Endothelial cell of umbilical vein (primary cell): Measurements from ENCODE around the gene TAS2R39. TPM values are rescaled to one million over a fixed set of nuclear protein-coding genes. Genes with fewer than 3 reads are reported as not detected.

ENCODE experiments used
- BruUV-seq: library from RNA; stranded (reverse); fragments of 400-500 nt; replicated peaks from 2 replicates; lab custom pipeline; 2021; lab: Mats Ljungman, UMichigan
- CTCF ChIA-PET: fragments of 300-600, 350-600 bp; sonication (Branson Sonifier 250); formaldehyde crosslinking; loops from one replicate; lab custom pipeline; 2021; ENCODE audit warnings: antibody characterized with exemption, inconsistent platforms; lab: Charles Lee
- POLR2A ChIA-PET: fragments of 300-600, 350-600 bp; sonication (Branson Sonifier 250); formaldehyde crosslinking; loops from one replicate; lab custom pipeline; 2021; ENCODE audit warnings: antibody characterized with exemption, inconsistent platforms; lab: Charles Lee
- DNase-seq: peaks from one replicate; pipeline ENCODE4 v3.0.0-alpha.2; 2011; ENCODE audit warnings: low read depth, low spot score
- FAIRE-seq: peaks from 2 replicates; lab custom pipeline; 2011; peaks lifted over from hg19 to GRCh38; lab: Jason Lieb, UNC
- H2AFZ ChIP-seq: 2 replicates; pipeline ENCODE4 v1.6.0; 2012; ENCODE audit warnings: low read depth, low read length, control low read depth, inconsistent platforms
- H3K27ac ChIP-seq: 2 replicates; pipeline ENCODE4 v1.5.1; 2011; ENCODE audit warnings: low read depth, mild to moderate bottlenecking, control low read depth, low read length, moderate library complexity; ENCODE audit not compliant: insufficient read depth
- H3K27me3 ChIP-seq, 2 experiments: 2 replicates each; pipeline versions ENCODE4 v1.6.0 to v1.6.1; 2011; ENCODE audit warnings: low read length in 2 of 2, mixed read lengths in 1 of 2; ENCODE audit not compliant: control insufficient read depth in 2 of 2, insufficient read depth in 2 of 2
- H3K36me3 ChIP-seq, 2 experiments: 2 replicates in 1 of 2; 3 replicates in 1 of 2; pipeline ENCODE4 v1.5.1; 2011; ENCODE audit warnings: low read length in 2 of 2, mild to moderate bottlenecking in 1 of 2, moderate library complexity in 1 of 2; ENCODE audit not compliant: control insufficient read depth in 2 of 2, insufficient read depth in 2 of 2; ENCODE audit errors: extremely low read depth in 1 of 2
- H3K4me1 ChIP-seq: 3 replicates; pipeline ENCODE4 v1.5.1; 2011; ENCODE audit warnings: mild to moderate bottlenecking, low read length; ENCODE audit not compliant: control insufficient read depth, insufficient read depth; ENCODE audit errors: extremely low read depth
- H3K4me2 ChIP-seq: 2 replicates; pipeline ENCODE4 v1.6.1; 2011; ENCODE audit warnings: low read length, control low read depth, mixed read lengths; ENCODE audit not compliant: insufficient read depth
- H3K4me3 ChIP-seq, 3 experiments: fragments of 200-600 bp in 1 of 3; sonication (generic), shearing (Covaris generic) in 1 of 3; replicated peaks in 1 of 3; 2 replicates each; pipeline ENCODE4 v1.5.1; 2011 to 2016; ENCODE audit warnings: control low read depth in 3 of 3, low read length in 3 of 3, mild to moderate bottlenecking in 2 of 3, inconsistent platforms in 1 of 3, low read depth in 1 of 3, moderate library complexity in 1 of 3; ENCODE audit not compliant: insufficient read depth in 1 of 3
- H3K79me2 ChIP-seq: 2 replicates; pipeline ENCODE4 v1.6.0; 2012; ENCODE audit warnings: low read length, inconsistent platforms; ENCODE audit not compliant: control insufficient read depth, insufficient read depth
- H3K9ac ChIP-seq: replicated peaks from 2 replicates; pipeline ENCODE3; 2011; ENCODE audit warnings: low read length, control low read depth; ENCODE audit not compliant: insufficient read depth; ENCODE audit errors: extremely low read depth
- H3K9me1 ChIP-seq: replicated peaks from 3 replicates; pipeline ENCODE4 v1.6.0; 2011; ENCODE audit warnings: mild to moderate bottlenecking, low read length; ENCODE audit not compliant: control insufficient read depth, insufficient read depth; ENCODE audit errors: extremely low read depth
- H3K9me3 ChIP-seq: replicated peaks from 2 replicates; pipeline ENCODE4 v1.5.1; 2012; ENCODE audit warnings: low read length, inconsistent platforms; ENCODE audit not compliant: control insufficient read depth, insufficient read depth
- H4K20me1 ChIP-seq: replicated peaks from 2 replicates; pipeline ENCODE3; 2011; ENCODE audit warnings: mild to moderate bottlenecking, low read length; ENCODE audit not compliant: control insufficient read depth, insufficient read depth; ENCODE audit errors: extremely low read depth
- EZH2 ChIP-seq: IDR thresholded peaks from 2 replicates; pipeline ENCODE4 v1.6.1; 2012; ENCODE audit warnings: borderline replicate concordance, low read depth, mild to moderate bottlenecking, moderate library complexity, low read length, inconsistent platforms; ENCODE audit not compliant: severe bottlenecking
- FOS ChIP-seq: IDR thresholded peaks from 2 replicates; pipeline ENCODE4 v1.6.1; 2011; ENCODE audit warnings: mild to moderate bottlenecking, low read length, moderate library complexity, borderline replicate concordance; ENCODE audit not compliant: insufficient read depth
- GATA2 ChIP-seq: IDR thresholded peaks from 2 replicates; pipeline ENCODE4 v1.7.0; 2011; ENCODE audit warnings: low read depth, mild to moderate bottlenecking, moderate library complexity, mixed read lengths, low read length; ENCODE audit not compliant: insufficient read length, insufficient read depth
- JUN ChIP-seq: IDR thresholded peaks from 2 replicates; pipeline ENCODE4 v1.6.1; 2011; ENCODE audit warnings: borderline replicate concordance, low read depth; ENCODE audit not compliant: insufficient read length, insufficient read depth
- MYC ChIP-seq: IDR thresholded peaks from one replicate; pipeline ENCODE4 v1.6.1; 2011; ENCODE audit warnings: mild to moderate bottlenecking, low read depth, low read length
- POLR2A ChIP-seq: IDR thresholded peaks from 2 replicates; pipeline ENCODE4 v1.6.1; 2012; ENCODE audit warnings: low read depth, mild to moderate bottlenecking, control low read depth, low read length
- POLR2AphosphoS5 ChIP-seq: IDR thresholded peaks from 2 replicates; pipeline ENCODE4 v1.6.1; 2012; ENCODE audit warnings: low read depth, mild to moderate bottlenecking, control low read depth, low read length, moderate library complexity; ENCODE audit not compliant: insufficient read depth
- dilution Hi-C: fragments of 300-500 bp; cut with MboI; formaldehyde crosslinking; loops from one replicate; pipeline ENCODE4 v1.15.0; 2019; ENCODE audit warnings: low sequenced_read_pairs; ENCODE audit not compliant: extremely low pct_ligation_motif_present
- intact Hi-C: fragments of 100-400 bp; cut with micrococcal nuclease; formaldehyde crosslinking; loops from one replicate; pipeline ENCODE4 v1.10.0; 2022
- polyA plus RNA-seq, 4 experiments: library from polyadenylated mRNA; depleted of rRNA in 3 of 4; stranded (reverse) in 3 of 4; unstranded in 1 of 4; fragments of >200 nt; gene quantifications; 2 replicates each; pipeline versions ENCODE4 v1.2.1 to v1.2.3, GENCODE V29; 2011 to 2012; ENCODE audit warnings: missing spikeins in 1 of 4
- total RNA-seq: library from RNA; stranded (reverse); gene quantifications from 2 replicates; pipeline ENCODE4 v1.2.3, GENCODE V29; 2021
- TF ChIP-seq, protein P1 (sequence below), 2 donors: IDR thresholded peaks; 1 replicate in 1 of 2; 2 replicates in 1 of 2; pipeline ENCODE4 v1.5.1; 2011; ENCODE audit warnings: low read length in 2 of 2, mild to moderate bottlenecking in 2 of 2, moderate library complexity in 2 of 2, control low read depth in 1 of 2, inconsistent platforms in 1 of 2, low read depth in 1 of 2; ENCODE audit not compliant: insufficient read depth in 1 of 2; ENCODE audit errors: extremely low read depth in 1 of 2
- TF ChIP-seq, protein P2 (sequence below): IDR thresholded peaks from 2 replicates; pipeline ENCODE4 v1.6.1; 2011; ENCODE audit not compliant: insufficient read depth, insufficient read length

Gene TAS2R39
- total and polyA plus RNA-seq, 2 donors (not counting 3 experiments of a cell fraction or from before 2014, with no cell fraction given) = not detected

DNA sequence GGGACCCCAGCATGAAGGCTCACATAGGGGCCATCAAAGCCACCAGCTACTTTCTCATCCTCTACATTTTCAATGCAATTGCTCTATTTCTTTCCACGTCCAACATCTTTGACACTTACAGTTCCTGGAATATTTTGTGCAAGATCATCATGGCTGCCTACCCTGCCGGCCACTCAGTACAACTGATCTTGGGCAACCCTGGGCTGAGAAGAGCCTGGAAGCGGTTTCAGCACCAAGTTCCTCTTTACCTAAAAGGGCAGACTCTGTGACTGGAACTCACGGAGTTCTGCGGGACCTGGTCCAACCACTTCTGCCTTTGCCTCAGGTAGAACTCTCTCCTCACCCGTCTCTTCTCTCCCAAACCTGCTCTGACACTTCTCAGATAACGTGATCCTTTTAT lies 39.6 kb downstream of the TAS2R39 start:
- Histone ChIP-seq H3K9me3 (no peaks in the 10 kb centered on the region), H3K79me2 (no peaks in the 10 kb centered on the region), H3K27ac (no peak overlapping the region), H3K4me3 (no peak overlapping the region), H2AFZ (no peak overlapping the region), H3K9me1 (no peaks in the 10 kb centered on the region), H3K4me2 (no peak overlapping the region), H3K9ac (no peak overlapping the region), H3K4me1 (no peaks in the 10 kb centered on the region), H3K27me3 (peaks cover 24 to 34% of the 10 kb centered on the region in 2 experiments), H3K36me3 (no peaks in the 10 kb centered on the region), H4K20me1 (no peaks in the 10 kb centered on the region)
- no peak for TF ChIP-seq EZH2
- DNase-seq (no peak), FAIRE-seq (no peak)
- BruUV-seq = no TSS peak
- dilution Hi-C loops = loop anchor here (25.0 kb wide), 1 partner anchor 210 kb away; no protein-coding TSS in a partner anchor
- ChIA-PET POLR2A (no interaction called here), CTCF (interaction anchor here (2.8 to 10.8 kb wide), 2 partner anchors 17 to 212 kb away, joined by 7 to 967 read pairs; no protein-coding TSS in a partner anchor)
- intact Hi-C loops = no loop called here

DNA sequence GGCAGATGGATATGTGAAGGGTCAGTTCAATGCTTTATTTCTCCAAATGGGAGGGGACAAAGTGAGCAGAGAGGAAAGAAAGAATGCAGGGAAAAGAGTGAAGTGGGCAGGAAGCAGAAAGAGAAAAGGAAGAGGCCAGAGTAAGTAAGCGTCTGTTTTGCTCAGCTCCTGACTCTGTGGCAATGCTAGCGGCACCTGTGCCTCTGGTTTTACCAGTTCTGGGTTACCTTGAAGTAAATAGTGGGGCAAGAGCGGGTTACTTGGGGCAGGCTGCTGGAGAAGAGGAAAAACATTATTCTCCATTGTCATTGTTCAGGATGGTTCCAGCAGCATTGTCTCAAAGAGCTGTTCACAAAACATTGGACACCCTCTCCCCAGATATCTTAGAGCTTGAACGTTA lies 40.6 kb downstream of the TAS2R39 start:
- FAIRE-seq (no peak), DNase-seq (no peak)
- Histone ChIP-seq H2AFZ (no peak overlapping the region), H3K9me1 (no peaks in the 10 kb centered on the region), H3K27me3 (peaks cover 18 to 34% of the 10 kb centered on the region in 2 experiments), H3K4me2 (no peak overlapping the region), H3K27ac (no peak overlapping the region), H3K9me3 (no peaks in the 10 kb centered on the region), H3K79me2 (no peaks in the 10 kb centered on the region), H3K4me1 (no peaks in the 10 kb centered on the region), H3K9ac (no peak overlapping the region), H4K20me1 (no peaks in the 10 kb centered on the region), H3K4me3 (no peak overlapping the region), H3K36me3 (no peaks in the 10 kb centered on the region)
- CTCF ChIA-PET = interaction anchor here (1.3 to 10.8 kb wide), 3 partner anchors 9 to 213 kb away, joined by 3 to 967 read pairs (median 28); no protein-coding TSS in a partner anchor
- TF ChIP-seq FOS = no peak
- TF ChIP-seq, protein P1, sequence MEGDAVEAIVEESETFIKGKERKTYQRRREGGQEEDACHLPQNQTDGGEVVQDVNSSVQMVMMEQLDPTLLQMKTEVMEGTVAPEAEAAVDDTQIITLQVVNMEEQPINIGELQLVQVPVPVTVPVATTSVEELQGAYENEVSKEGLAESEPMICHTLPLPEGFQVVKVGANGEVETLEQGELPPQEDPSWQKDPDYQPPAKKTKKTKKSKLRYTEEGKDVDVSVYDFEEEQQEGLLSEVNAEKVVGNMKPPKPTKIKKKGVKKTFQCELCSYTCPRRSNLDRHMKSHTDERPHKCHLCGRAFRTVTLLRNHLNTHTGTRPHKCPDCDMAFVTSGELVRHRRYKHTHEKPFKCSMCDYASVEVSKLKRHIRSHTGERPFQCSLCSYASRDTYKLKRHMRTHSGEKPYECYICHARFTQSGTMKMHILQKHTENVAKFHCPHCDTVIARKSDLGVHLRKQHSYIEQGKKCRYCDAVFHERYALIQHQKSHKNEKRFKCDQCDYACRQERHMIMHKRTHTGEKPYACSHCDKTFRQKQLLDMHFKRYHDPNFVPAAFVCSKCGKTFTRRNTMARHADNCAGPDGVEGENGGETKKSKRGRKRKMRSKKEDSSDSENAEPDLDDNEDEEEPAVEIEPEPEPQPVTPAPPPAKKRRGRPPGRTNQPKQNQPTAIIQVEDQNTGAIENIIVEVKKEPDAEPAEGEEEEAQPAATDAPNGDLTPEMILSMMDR (IDR thresholded peaks at IDR 0.05; ENCODE audit: extremely low read depth in 1 of 2, insufficient read depth in 1 of 2, low read depth in 1 of 2, low read length in 2 of 2) = no peak
- no peak for TF ChIP-seq JUN
- TF ChIP-seq POLR2A = no peak
- no peak for TF ChIP-seq GATA2
- TF ChIP-seq, protein P2, sequence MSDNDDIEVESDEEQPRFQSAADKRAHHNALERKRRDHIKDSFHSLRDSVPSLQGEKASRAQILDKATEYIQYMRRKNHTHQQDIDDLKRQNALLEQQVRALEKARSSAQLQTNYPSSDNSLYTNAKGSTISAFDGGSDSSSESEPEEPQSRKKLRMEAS = no peak
- no peak for TF ChIP-seq EZH2
- no peak for TF ChIP-seq POLR2AphosphoS5
- TF ChIP-seq MYC = no peak
- POLR2A ChIA-PET = no interaction called here
- dilution Hi-C loops = loop anchor here (25.0 kb wide), 1 partner anchor 211 kb away; no protein-coding TSS in a partner anchor
- BruUV-seq = no TSS peak
- intact Hi-C loops = no loop called here
